ENCODE results near the gene PRG3. TPM values are rescaled to one million over a fixed set of nuclear protein-coding genes. Genes with fewer than 3 reads are reported as not detected.

PRG3 gene
- total RNA-seq, 2 experiments from 2014 or later = not detected

DNA sequence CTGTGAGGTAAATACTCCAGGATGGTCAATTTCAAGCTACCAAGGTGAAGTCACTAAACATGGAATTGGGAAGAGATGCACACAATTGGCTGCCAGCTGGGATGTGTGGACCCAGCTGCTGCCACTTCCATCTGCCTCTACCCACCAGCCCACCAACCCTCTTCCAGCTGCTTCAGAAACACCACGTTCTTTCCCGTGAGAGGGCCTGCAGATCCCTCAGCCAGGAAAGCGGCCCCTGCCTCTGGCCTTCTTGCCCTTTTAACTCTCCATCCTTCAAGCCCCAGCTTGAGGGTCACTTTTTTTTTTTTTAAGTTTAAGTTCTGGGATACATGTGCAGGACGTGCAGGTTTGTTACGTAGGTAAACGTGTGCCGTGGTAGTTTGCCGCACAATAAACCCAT is 20.0 kb downstream of the PRG3 start:
- Histone ChIP-seq H3K4me1 (ENCODE audit: insufficient read depth, low read length) (no peaks in the 10 kb centered on the region), H3K36me3 (ENCODE audit: insufficient read depth, low read length) (no peaks in the 10 kb centered on the region), H3K9me3 (ENCODE audit: control insufficient read depth in 1 of 2, insufficient read depth in 1 of 2, low read length in 2 of 2) (peaks cover 0 to 4% of the 10 kb centered on the region in 2 experiments), H3K27me3 (ENCODE audit: control insufficient read depth in 1 of 2, insufficient read depth in 2 of 2, low read length in 2 of 2) (no peaks in the 10 kb centered on the region), H3K4me3 (ENCODE audit: low read length) (no peak overlapping the region), H3K27ac (ENCODE audit: low read depth in 1 of 2, low read length in 2 of 2) (no peak overlapping the region)
- intact Hi-C loops (cut with DNase I, micrococcal nuclease) = no loop called here
- Mint-ChIP-seq H3K27me3 (no peaks in the 10 kb centered on the region), H3K27ac (no peak overlapping the region), H3K9me3 (no peaks in the 10 kb centered on the region), H3K4me1 (ENCODE audit: low read depth) (no peaks in the 10 kb centered on the region), H3K36me3 (ENCODE audit: low read depth) (no peaks in the 10 kb centered on the region), H3K4me3 (no peak overlapping the region)
- CTCF ChIA-PET = no interaction called here
- no peak for ATAC-seq (ENCODE audit: poor library complexity)
- POLR2A ChIA-PET = interaction anchor here (0.6 kb wide), 1 partner anchor 156 kb away, joined by 3 read pairs; no protein-coding TSS in a partner anchor
- no peak for DNase-seq
- TF ChIP-seq, protein P1, sequence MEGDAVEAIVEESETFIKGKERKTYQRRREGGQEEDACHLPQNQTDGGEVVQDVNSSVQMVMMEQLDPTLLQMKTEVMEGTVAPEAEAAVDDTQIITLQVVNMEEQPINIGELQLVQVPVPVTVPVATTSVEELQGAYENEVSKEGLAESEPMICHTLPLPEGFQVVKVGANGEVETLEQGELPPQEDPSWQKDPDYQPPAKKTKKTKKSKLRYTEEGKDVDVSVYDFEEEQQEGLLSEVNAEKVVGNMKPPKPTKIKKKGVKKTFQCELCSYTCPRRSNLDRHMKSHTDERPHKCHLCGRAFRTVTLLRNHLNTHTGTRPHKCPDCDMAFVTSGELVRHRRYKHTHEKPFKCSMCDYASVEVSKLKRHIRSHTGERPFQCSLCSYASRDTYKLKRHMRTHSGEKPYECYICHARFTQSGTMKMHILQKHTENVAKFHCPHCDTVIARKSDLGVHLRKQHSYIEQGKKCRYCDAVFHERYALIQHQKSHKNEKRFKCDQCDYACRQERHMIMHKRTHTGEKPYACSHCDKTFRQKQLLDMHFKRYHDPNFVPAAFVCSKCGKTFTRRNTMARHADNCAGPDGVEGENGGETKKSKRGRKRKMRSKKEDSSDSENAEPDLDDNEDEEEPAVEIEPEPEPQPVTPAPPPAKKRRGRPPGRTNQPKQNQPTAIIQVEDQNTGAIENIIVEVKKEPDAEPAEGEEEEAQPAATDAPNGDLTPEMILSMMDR (IDR thresholded peaks at IDR 0.05) = no peak

DNA sequence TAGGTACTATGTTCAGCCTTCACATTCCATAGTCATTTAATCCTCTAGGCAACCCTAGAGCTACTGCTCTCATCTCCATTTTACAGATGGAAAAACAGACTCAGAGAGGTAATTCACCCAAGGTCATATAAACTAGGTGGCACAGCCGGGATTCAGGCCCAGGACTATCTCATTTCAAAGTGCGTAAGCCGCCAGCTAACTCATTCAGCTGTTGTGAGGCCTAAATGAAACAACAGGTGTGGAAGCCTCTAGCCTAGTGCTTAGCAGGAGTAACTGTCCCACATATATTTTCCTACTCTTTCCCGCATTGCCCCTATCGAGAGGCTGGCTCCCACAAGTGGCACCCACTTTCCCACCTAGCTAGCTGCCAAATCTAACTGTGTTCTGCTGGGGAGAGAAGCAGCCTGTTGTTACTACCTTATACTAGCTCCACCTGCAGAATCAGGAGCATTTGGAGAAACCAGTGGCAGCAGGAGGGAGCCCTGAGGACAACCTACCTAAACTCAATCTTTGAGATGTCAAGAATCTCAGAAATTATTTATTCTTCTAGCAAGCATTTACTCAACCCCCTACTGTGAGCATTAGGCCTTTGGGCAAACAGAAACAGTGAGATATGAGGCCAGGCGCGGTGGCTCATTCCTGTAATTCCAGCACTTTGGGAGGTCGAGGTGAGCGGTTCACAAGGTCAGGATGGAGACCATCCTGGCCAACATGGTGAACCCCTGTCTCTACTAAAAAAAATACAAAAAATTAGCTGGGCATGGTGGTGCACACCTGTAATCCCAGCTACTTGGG is 20.9 kb downstream of the PRG3 start:
- Mint-ChIP-seq H3K27ac (no peak overlapping the region), H3K27me3 (no peaks in the 10 kb centered on the region), H3K4me1 (ENCODE audit: low read depth) (no peaks in the 10 kb centered on the region), H3K36me3 (ENCODE audit: low read depth) (no peaks in the 10 kb centered on the region), H3K4me3 (no peak overlapping the region), H3K9me3 (no peaks in the 10 kb centered on the region)
- H3K36me3 ChIP-seq (ENCODE audit: insufficient read depth, low read length) = no peaks in the 10 kb centered on the region
- no peaks in the 10 kb centered on the region for H3K27me3 ChIP-seq (ENCODE audit: control insufficient read depth in 1 of 2, insufficient read depth in 2 of 2, low read length in 2 of 2)
- no peak overlapping the region for H3K27ac ChIP-seq (ENCODE audit: low read depth in 1 of 2, low read length in 2 of 2)
- TF ChIP-seq, protein P1 (IDR thresholded peaks at IDR 0.05) = no peak
- intact Hi-C loops (cut with DNase I, micrococcal nuclease) = loop anchor here in 1 of 2 experiments (5.0 kb wide), 1 partner anchor 72 kb away; no protein-coding TSS in a partner anchor
- POLR2A ChIA-PET = no interaction called here
- H3K9me3 ChIP-seq (ENCODE audit: control insufficient read depth in 1 of 2, insufficient read depth in 1 of 2, low read length in 2 of 2) = peaks cover 0 to 4% of the 10 kb centered on the region in 2 experiments
- DNase-seq (no peak), ATAC-seq (ENCODE audit: poor library complexity) (no peak)
- CTCF ChIA-PET = no interaction called here
- no peaks in the 10 kb centered on the region for H3K4me1 ChIP-seq (ENCODE audit: insufficient read depth, low read length)
- H3K4me3 ChIP-seq (ENCODE audit: low read length) = no peak overlapping the region

DNA sequence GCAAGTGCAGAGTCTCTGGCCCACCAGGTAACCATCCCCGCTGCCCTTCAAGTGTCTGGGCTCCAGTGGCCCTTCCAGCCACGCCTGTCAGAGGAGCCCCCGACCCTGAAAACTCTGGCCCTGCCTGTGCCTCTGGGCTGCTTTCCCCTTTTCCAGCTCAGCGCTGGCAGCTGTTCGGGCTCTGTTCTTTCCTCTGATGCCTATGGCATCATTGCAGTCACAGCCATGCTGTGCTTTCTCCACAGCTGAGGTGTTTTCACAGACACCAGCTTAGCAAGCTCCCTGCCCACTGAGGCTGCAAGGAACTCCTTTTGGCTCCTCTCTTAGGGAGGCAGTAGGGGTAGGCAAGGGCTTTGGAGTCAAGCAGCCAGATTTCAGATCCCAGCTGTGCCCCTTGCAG is 21.6 kb downstream of the PRG3 start:
- ChIA-PET CTCF (no interaction called here), POLR2A (no interaction called here)
- ATAC-seq (ENCODE audit: poor library complexity) (no peak), DNase-seq (no peak)
- H3K4me3 ChIP-seq (ENCODE audit: low read length) = no peak overlapping the region
- Mint-ChIP-seq H3K36me3 (ENCODE audit: low read depth) (no peaks in the 10 kb centered on the region), H3K27me3 (peaks cover 5% of the 10 kb centered on the region), H3K4me3 (no peak overlapping the region), H3K27ac (no peak overlapping the region), H3K9me3 (no peaks in the 10 kb centered on the region), H3K4me1 (ENCODE audit: low read depth) (no peaks in the 10 kb centered on the region)
- no peaks in the 10 kb centered on the region for H3K4me1 ChIP-seq (ENCODE audit: insufficient read depth, low read length)
- H3K27me3 ChIP-seq (ENCODE audit: control insufficient read depth in 1 of 2, insufficient read depth in 2 of 2, low read length in 2 of 2) = no peaks in the 10 kb centered on the region
- H3K9me3 ChIP-seq (ENCODE audit: control insufficient read depth in 1 of 2, insufficient read depth in 1 of 2, low read length in 2 of 2) = peaks cover 0 to 4% of the 10 kb centered on the region in 2 experiments
- H3K36me3 ChIP-seq (ENCODE audit: insufficient read depth, low read length) = no peaks in the 10 kb centered on the region
- intact Hi-C loops (cut with DNase I, micrococcal nuclease) = loop anchor here in 1 of 2 experiments (5.0 kb wide), 1 partner anchor 73 kb away; no protein-coding TSS in a partner anchor
- TF ChIP-seq, protein P1 (IDR thresholded peaks at IDR 0.05) = no peak
- no peak overlapping the region for H3K27ac ChIP-seq (ENCODE audit: low read depth in 1 of 2, low read length in 2 of 2)
